ENCODE data around the gene COCH.

The COCH gene

GRCh38 chr14:30853946-30854345, 20.4 kb upstream of the COCH start (continued):
- TF ChIP-seq AEBP2 (tag by site-specific recombination; IDR thresholded peaks at IDR 0.05; ENCODE audit: borderline replicate concordance) = no peak
- TF ChIP-seq ZNF155 (tag by site-specific recombination; IDR thresholded peaks at IDR 0.05) = no peak
- no peak for TF ChIP-seq ZNF211 (tag by site-specific recombination; IDR thresholded peaks at IDR 0.05; ENCODE audit: low read depth)
- no peak for TF ChIP-seq ZNF473 (tag by site-specific recombination; IDR thresholded peaks at IDR 0.05)
- TF ChIP-seq ZNF248 (tag by site-specific recombination; IDR thresholded peaks at IDR 0.05) = no peak
- no peak for TF ChIP-seq ZNF404 (tag by site-specific recombination; IDR thresholded peaks at IDR 0.05)
- TF ChIP-seq, protein P1, sequence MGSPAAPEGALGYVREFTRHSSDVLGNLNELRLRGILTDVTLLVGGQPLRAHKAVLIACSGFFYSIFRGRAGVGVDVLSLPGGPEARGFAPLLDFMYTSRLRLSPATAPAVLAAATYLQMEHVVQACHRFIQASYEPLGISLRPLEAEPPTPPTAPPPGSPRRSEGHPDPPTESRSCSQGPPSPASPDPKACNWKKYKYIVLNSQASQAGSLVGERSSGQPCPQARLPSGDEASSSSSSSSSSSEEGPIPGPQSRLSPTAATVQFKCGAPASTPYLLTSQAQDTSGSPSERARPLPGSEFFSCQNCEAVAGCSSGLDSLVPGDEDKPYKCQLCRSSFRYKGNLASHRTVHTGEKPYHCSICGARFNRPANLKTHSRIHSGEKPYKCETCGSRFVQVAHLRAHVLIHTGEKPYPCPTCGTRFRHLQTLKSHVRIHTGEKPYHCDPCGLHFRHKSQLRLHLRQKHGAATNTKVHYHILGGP (tag by site-specific recombination; IDR thresholded peaks at IDR 0.05) = no peak
- TF ChIP-seq ZNF433 (tag by site-specific recombination; IDR thresholded peaks at IDR 0.05; ENCODE audit: low read depth) = no peak
- TF ChIP-seq TSHZ1 (tag by site-specific recombination; IDR thresholded peaks at IDR 0.05; ENCODE audit: borderline replicate concordance) = no peak
- TF ChIP-seq GLIS1 (tag by site-specific recombination; IDR thresholded peaks at IDR 0.05) = no peak

GRCh38 chr14:30854492-30854891, 19.9 kb upstream of the COCH start:
- no peaks in the 10 kb centered on the region for H3K4me1 ChIP-seq (ENCODE audit: control insufficient read depth, insufficient read depth, low read length)
- ChIA-PET CTCF (no interaction called here), POLR2A (interaction anchor here (0.5 to 0.7 kb wide), 2 partner anchors 19 to 605 kb away, joined by 3 to 4 read pairs; no protein-coding TSS in a partner anchor)
- H3K4me3 ChIP-seq (ENCODE audit: low read depth, low read length) = no peak overlapping the region
- no peaks in the 10 kb centered on the region for H3K9me3 ChIP-seq (ENCODE audit: control insufficient read depth, insufficient read depth, low read depth, low read length)
- no peak for TF ChIP-seq HIC1 (tag by site-specific recombination; IDR thresholded peaks at IDR 0.05)
- no peak for TF ChIP-seq PRDM1 (tag by site-specific recombination; IDR thresholded peaks at IDR 0.05)
- no peak for TF ChIP-seq ZNF341 (tag by site-specific recombination; IDR thresholded peaks at IDR 0.05; ENCODE audit: low read depth)
- TF ChIP-seq, protein P2, sequence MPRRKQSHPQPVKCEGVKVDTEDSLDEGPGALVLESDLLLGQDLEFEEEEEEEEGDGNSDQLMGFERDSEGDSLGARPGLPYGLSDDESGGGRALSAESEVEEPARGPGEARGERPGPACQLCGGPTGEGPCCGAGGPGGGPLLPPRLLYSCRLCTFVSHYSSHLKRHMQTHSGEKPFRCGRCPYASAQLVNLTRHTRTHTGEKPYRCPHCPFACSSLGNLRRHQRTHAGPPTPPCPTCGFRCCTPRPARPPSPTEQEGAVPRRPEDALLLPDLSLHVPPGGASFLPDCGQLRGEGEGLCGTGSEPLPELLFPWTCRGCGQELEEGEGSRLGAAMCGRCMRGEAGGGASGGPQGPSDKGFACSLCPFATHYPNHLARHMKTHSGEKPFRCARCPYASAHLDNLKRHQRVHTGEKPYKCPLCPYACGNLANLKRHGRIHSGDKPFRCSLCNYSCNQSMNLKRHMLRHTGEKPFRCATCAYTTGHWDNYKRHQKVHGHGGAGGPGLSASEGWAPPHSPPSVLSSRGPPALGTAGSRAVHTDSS (tag by site-specific recombination; IDR thresholded peaks at IDR 0.05) = no peak
- TF ChIP-seq, protein P3, sequence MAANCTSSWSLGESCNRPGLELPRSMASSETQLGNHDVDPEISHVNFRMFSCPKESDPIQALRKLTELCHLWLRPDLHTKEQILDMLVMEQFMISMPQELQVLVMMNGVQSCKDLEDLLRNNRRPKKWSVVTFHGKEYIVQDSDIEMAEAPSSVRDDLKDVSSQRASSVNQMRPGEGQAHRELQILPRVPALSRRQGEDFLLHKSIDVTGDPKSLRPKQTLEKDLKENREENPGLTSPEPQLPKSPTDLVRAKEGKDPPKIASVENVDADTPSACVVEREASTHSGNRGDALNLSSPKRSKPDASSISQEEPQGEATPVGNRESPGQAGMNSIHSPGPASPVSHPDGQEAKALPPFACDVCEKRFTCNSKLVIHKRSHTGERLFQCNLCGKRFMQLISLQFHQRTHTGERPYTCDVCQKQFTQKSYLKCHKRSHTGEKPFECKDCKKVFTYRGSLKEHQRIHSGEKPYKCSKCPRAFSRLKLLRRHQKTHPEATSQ (tag by site-specific recombination; IDR thresholded peaks at IDR 0.05) = no peak
- TF ChIP-seq ZNF155 (tag by site-specific recombination; IDR thresholded peaks at IDR 0.05) = no peak
- no peak for TF ChIP-seq KLF8 (tag by site-specific recombination; IDR thresholded peaks at IDR 0.05)
- no peak for TF ChIP-seq ZNF19 (tag by site-specific recombination; IDR thresholded peaks at IDR 0.05; ENCODE audit: low read depth)
- H3K36me3 ChIP-seq (ENCODE audit: control insufficient read depth in 2 of 2, insufficient read depth in 1 of 2, low read length in 2 of 2) = no peaks in the 10 kb centered on the region
- no peak overlapping the region for H3K27ac ChIP-seq (ENCODE audit: extremely low read depth, low read depth, low read length)
